ENCODE results near the gene ATRIP. TPM values are rescaled to one million over a fixed set of nuclear protein-coding genes. Genes with fewer than 3 reads are reported as not detected.
A peak's percentile ranks its signal among the peaks of the same experiment; 100 is the strongest.

The ATRIP gene
- 5.6 and 6.5 TPM in 2 replicates for polyA plus RNA-seq (2012; rRNA removed)
- polyA plus RNA-seq (2012; cell fraction: cytosol; rRNA removed) = 4.0 and 4.3 TPM in 2 replicates
- 12.5 and 14.9 TPM in 2 replicates for polyA plus RNA-seq (2012; cell fraction: nucleus; rRNA removed)

GRCh38 chr3:48446425-48447193 lies at the start of gene ATRIP:
Gene ATRIP (plus strand): TSS chr3:48446737. CDS start chr3:48446846, 109 bp downstream.
- peak within 1 kb of the TSS; percentile 78 for H3K4me2 ChIP-seq
- H3K9ac ChIP-seq = peak within 1 kb of the TSS; percentile 88
- H3K27me3 ChIP-seq (ENCODE audit: insufficient read depth) = no peaks in the 10 kb centered on the region
- H3F3A ChIP-seq (replicated peaks; ENCODE audit: insufficient read depth) = peaks cover 31% of the 10 kb centered on the region
- H3K79me2 ChIP-seq (ENCODE audit: insufficient read depth) = peaks cover 56% of the 10 kb centered on the region
- peaks cover 4% of the 10 kb centered on the region for H4K20me1 ChIP-seq (ENCODE audit: insufficient read depth)
- ChIA-PET POLR2A (interaction anchor here (0.5 to 2.1 kb wide), 14 partner anchors 10 to 681 kb away, joined by 3 to 7 read pairs (median 4); partner anchors contain the start of genes CDC25A, PFKFB4 and ZNF589), CTCF (interaction anchor here (0.8 to 6.6 kb wide), 14 partner anchors 11 to 252 kb away, joined by 3 to 57 read pairs (median 4); partner anchors contain the start of gene CELSR3)
- no peaks in the 10 kb centered on the region for H3K9me2 ChIP-seq
- H3K4me1 ChIP-seq (ENCODE audit: control insufficient read depth in 1 of 2, insufficient read depth in 2 of 2, low read depth in 1 of 2, low read length in 1 of 2) = peaks cover 5 to 18% of the 10 kb centered on the region in 2 experiments
- peak; percentile 98 for DNase-seq
- H3K36me3 ChIP-seq (replicated peaks in 1 of 2; ENCODE audit: control insufficient read depth in 1 of 2, insufficient read depth in 2 of 2, low read length in 1 of 2) = peaks cover 19 to 29% of the 10 kb centered on the region in 2 experiments
- no peaks in the 10 kb centered on the region for H3K9me3 ChIP-seq
- peak within 1 kb of the TSS; percentile 77 to 97 for H3K4me3 ChIP-seq (ENCODE audit: low read depth in 2 of 2, low read length in 1 of 2)
- H3K27ac ChIP-seq (ENCODE audit: low read depth in 2 of 2, low read length in 1 of 2) = peak within 1 kb of the TSS; percentile 68 to 74
- H2AFZ ChIP-seq (ENCODE audit: low read depth) = peak within 1 kb of the TSS; percentile 85
- WGBS (ENCODE audit: low lambda C conversion rate) = under 1% methylated on average over 31 of the region's 91 CpGs
- TF ChIP-seq GATA2 (CRISPR knock-in tag; IDR thresholded peaks at IDR 0.05) (no peak), SMC3 (IDR thresholded peaks at IDR 0.05; ENCODE audit: low read depth, low read length) (no peak), RXRA (IDR thresholded peaks at IDR 0.05; ENCODE audit: borderline replicate concordance, low read depth) (no peak), SIN3A (IDR thresholded peaks at IDR 0.05; ENCODE audit: borderline replicate concordance, low read depth, low read length) (peak; percentile 95), FOXJ3 (CRISPR knock-in tag; IDR thresholded peaks at IDR 0.05) (no peak), USF1 (IDR thresholded peaks at IDR 0.05; ENCODE audit: borderline replicate concordance, low read depth) (no peak), FOSL2 (IDR thresholded peaks at IDR 0.05; ENCODE audit: borderline replicate concordance, low read depth) (no peak), CHD2 (IDR thresholded peaks at IDR 0.05; ENCODE audit: low read length, partially characterized antibody) (peak; percentile 20), PBX3 (IDR thresholded peaks at IDR 0.05) (no peak), CTCF (IDR thresholded peaks at IDR 0.05) (no peak), ZBTB33 (IDR thresholded peaks at IDR 0.05; ENCODE audit: borderline replicate concordance, low read depth) (no peak), RAD21 (IDR thresholded peaks at IDR 0.05; ENCODE audit: low read length) (no peak), MXI1 (IDR thresholded peaks at IDR 0.05; ENCODE audit: low read depth, low read length) (peak; percentile 86), NRF1 (IDR thresholded peaks at IDR 0.05; ENCODE audit: low read depth, low read length) (no peak), USF2 (IDR thresholded peaks at IDR 0.05; ENCODE audit: borderline replicate concordance, low read depth, low read length) (no peak), GABPA (IDR thresholded peaks at IDR 0.05; ENCODE audit: low read depth) (peak; percentile 70), NFIC (IDR thresholded peaks at IDR 0.05; ENCODE audit: borderline replicate concordance) (no peak), REST (IDR thresholded peaks at IDR 0.05; ENCODE audit: low read depth, low read length) (peak; percentile 45; the same call in 1 of the 2 replicates), ELF1 (IDR thresholded peaks at IDR 0.05) (no peak; the same call in 1 of the 2 replicates), RFX5 (IDR thresholded peaks at IDR 0.05; ENCODE audit: low read length) (no peak), TEAD4 (IDR thresholded peaks at IDR 0.05; ENCODE audit: borderline replicate concordance, insufficient read depth) (no peak), TCF12 (IDR thresholded peaks at IDR 0.05) (no peak)
